ENCODE results near the gene DPH1. TPM values are rescaled to one million over a fixed set of nuclear protein-coding genes. Genes with fewer than 3 reads are reported as not detected.
A peak's percentile ranks its signal among the peaks of the same experiment; 100 is the strongest.

The DPH1 gene
- total RNA-seq, 1 donor from 2014 or later, result 24.1 TPM

- no peak for DNase-seq (ENCODE audit: missing footprints)
- no peak for ATAC-seq
- intact Hi-C loops (cut with DNase I), result no loop called here
These were observed 35.2 kb downstream of the DPH1 start for GRCh38 chr17:2064980-2065785.

- intact Hi-C loops (cut with DNase I), result no loop called here
- DNase-seq (ENCODE audit: missing footprints), result no peak
- ATAC-seq, result peak; percentile 1
These were observed 36.0 kb downstream of the DPH1 start for GRCh38 chr17:2065949-2066400.

GRCh38 chr17:2067048-2067561 lies 37.2 kb downstream of the DPH1 start:
- no peak for DNase-seq (ENCODE audit: missing footprints)
- intact Hi-C loops (cut with DNase I), result no loop called here
- no peak for ATAC-seq

- intact Hi-C loops (cut with DNase I), result no loop called here
- DNase-seq (ENCODE audit: missing footprints), result no peak
- ATAC-seq, result no peak
These were observed 37.7 kb downstream of the DPH1 start for GRCh38 chr17:2067608-2068024.

- intact Hi-C loops (cut with DNase I), result no loop called here
- DNase-seq (ENCODE audit: missing footprints) (no peak), ATAC-seq (no peak)
These were observed 38.1 kb downstream of the DPH1 start for GRCh38 chr17:2068031-2068518.

- intact Hi-C loops (cut with DNase I), result no loop called here
- no peak for ATAC-seq
- DNase-seq (ENCODE audit: missing footprints), result peak; percentile 8
These were observed 38.6 kb downstream of the DPH1 start for GRCh38 chr17:2068519-2069051.

- peak; percentile 31 for DNase-seq (ENCODE audit: missing footprints)
- intact Hi-C loops (cut with DNase I), result loop anchor here (5.0 kb wide), 1 partner anchor 107 kb away; no protein-coding TSS in a partner anchor
- no peak for ATAC-seq
These were observed 40.5 kb downstream of the DPH1 start for GRCh38 chr17:2070241-2071023.

GRCh38 chr17:2071024-2071385 lies 41.1 kb downstream of the DPH1 start:
- intact Hi-C loops (cut with DNase I), result loop anchor here (5.0 kb wide), 1 partner anchor 106 kb away; no protein-coding TSS in a partner anchor
- ATAC-seq (no peak), DNase-seq (ENCODE audit: missing footprints) (no peak)

- ATAC-seq, result peak; percentile 63
- intact Hi-C loops (cut with DNase I), result loop anchor here (5.0 kb wide), 1 partner anchor 106 kb away; no protein-coding TSS in a partner anchor
- DNase-seq (ENCODE audit: missing footprints), result peak; percentile 84
These were observed 41.7 kb downstream of the DPH1 start for GRCh38 chr17:2071455-2072281.

- DNase-seq (ENCODE audit: missing footprints) (no peak), ATAC-seq (no peak)
- intact Hi-C loops (cut with DNase I), result loop anchor here (5.0 kb wide), 1 partner anchor 102 kb away; no protein-coding TSS in a partner anchor
These were observed 45.0 kb downstream of the DPH1 start for GRCh38 chr17:2074919-2075318.

GRCh38 chr17:2075336-2076086 lies 45.6 kb downstream of the DPH1 start:
- intact Hi-C loops (cut with DNase I), result no loop called here
- ATAC-seq (peak; percentile 59), DNase-seq (ENCODE audit: missing footprints) (no peak)

GRCh38 chr17:2076087-2076984 lies 46.4 kb downstream of the DPH1 start:
- ATAC-seq, result no peak

GRCh38 chr17:2077040-2077439 lies 47.1 kb downstream of the DPH1 start:
- no peak for DNase-seq (ENCODE audit: missing footprints)
- no peak for ATAC-seq
- intact Hi-C loops (cut with DNase I), result no loop called here

More at GRCh38 chr17:2076087-2076984, 46.4 kb downstream of the DPH1 start:
- intact Hi-C loops (cut with DNase I), result no loop called here
- DNase-seq (ENCODE audit: missing footprints), result no peak

GRCh38 chr17:2081564-2081963 lies 51.6 kb downstream of the DPH1 start:
- DNase-seq (ENCODE audit: missing footprints), result no peak
- ATAC-seq, result no peak
- intact Hi-C loops (cut with DNase I), result no loop called here

- DNase-seq (ENCODE audit: missing footprints) (no peak), ATAC-seq (no peak)
- intact Hi-C loops (cut with DNase I), result no loop called here
These were observed 52.2 kb downstream of the DPH1 start for GRCh38 chr17:2082003-2082781.

GRCh38 chr17:2083613-2084035 lies 53.7 kb downstream of the DPH1 start:
- ATAC-seq, result peak; percentile 30
- intact Hi-C loops (cut with DNase I), result no loop called here
- no peak for DNase-seq (ENCODE audit: missing footprints)
